IMR-90 (cell line): ENCODE measurements around the gene CYTH1. TPM values are rescaled to one million over a fixed set of nuclear protein-coding genes. Genes with fewer than 3 reads are reported as not detected.

ENCODE experiments used
- ATAC-seq: fragments of 200-7000 bp; cut with Tn5 transposase; 2 replicates; pipeline ENCODE4 v1.9.1; 2020; ENCODE audit warnings: low read depth, mild to moderate bottlenecking, moderate library complexity
- BruUV-seq: library from RNA; stranded (reverse); fragments of 400-500 nt; replicated peaks from 2 replicates; lab custom pipeline; 2021; lab: Mats Ljungman, UMichigan
- CTCF ChIA-PET: fragments of 300-600 bp; formaldehyde crosslinking; extraction: SDS; loops from one replicate; lab custom pipeline; 2021; ENCODE audit warnings: antibody characterized with exemption; lab: Yijun Ruan, JAX
- POLR2A ChIA-PET: fragments of 300-600 bp; sonication (Branson Sonifier 250); formaldehyde crosslinking; loops from one replicate; lab custom pipeline; 2022; ENCODE audit warnings: antibody characterized with exemption; ENCODE audit not compliant: unreplicated experiment; lab: Charles Lee
- DNase-seq: peaks from one replicate; pipeline ENCODE4 v3.0.0; 2013
- H2AFZ ChIP-seq: replicated peaks from 2 replicates; pipeline ENCODE3; 2013; ENCODE audit warnings: low read length, mild to moderate bottlenecking; ENCODE audit not compliant: poor library complexity
- H2AK5ac ChIP-seq: 2 replicates; pipeline ENCODE4 v1.6.1; 2013; ENCODE audit warnings: low read depth, low read length, inconsistent platforms
- H2AK9ac ChIP-seq: replicated peaks from 2 replicates; pipeline ENCODE3; 2013; ENCODE audit warnings: mild to moderate bottlenecking, low read depth, low read length, moderate library complexity; ENCODE audit not compliant: poor library complexity
- H2BK120ac ChIP-seq: 2 replicates; pipeline ENCODE4 v1.6.1; 2013; ENCODE audit warnings: low read depth, low read length, inconsistent platforms
- H2BK15ac ChIP-seq: 3 replicates; pipeline ENCODE4 v1.6.1; 2013; ENCODE audit warnings: low read depth, low read length, inconsistent platforms
- H2BK20ac ChIP-seq: 2 replicates; pipeline ENCODE4 v1.6.1; 2013; ENCODE audit warnings: low read depth, mild to moderate bottlenecking, inconsistent platforms, low read length, moderate library complexity
- H2BK5ac ChIP-seq: 2 replicates; pipeline ENCODE4 v1.6.1; 2013; ENCODE audit warnings: mild to moderate bottlenecking, low read depth, low read length, inconsistent platforms; ENCODE audit not compliant: poor library complexity, severe bottlenecking
- H3K14ac ChIP-seq: replicated peaks from 2 replicates; pipeline ENCODE4 v1.6.1; 2013; ENCODE audit warnings: low read depth, low read length, inconsistent platforms
- H3K18ac ChIP-seq: 2 replicates; pipeline ENCODE4 v1.6.1; 2013; ENCODE audit warnings: low read depth, low read length, control low read depth
- H3K23ac ChIP-seq: 2 replicates; pipeline ENCODE4 v1.6.1; 2013; ENCODE audit warnings: low read depth, low read length, inconsistent platforms
- H3K27ac ChIP-seq: 2 replicates; pipeline ENCODE4 v1.5.1; 2013; ENCODE audit warnings: mild to moderate bottlenecking, control low read depth, low read length; ENCODE audit not compliant: insufficient read depth
- H3K27me3 ChIP-seq: 2 replicates; pipeline ENCODE4 v1.6.1; 2013; ENCODE audit warnings: low read length; ENCODE audit not compliant: control insufficient read depth, insufficient read depth
- H3K36me3 ChIP-seq: 2 replicates; pipeline ENCODE4 v1.6.1; 2013; ENCODE audit warnings: low read length, mixed read lengths; ENCODE audit not compliant: control insufficient read depth, insufficient read depth
- H3K4ac ChIP-seq: 2 replicates; pipeline ENCODE4 v1.6.1; 2013; ENCODE audit warnings: low read depth, low read length, inconsistent platforms
- H3K4me1 ChIP-seq: 2 replicates; pipeline ENCODE4 v1.6.1; 2013; ENCODE audit warnings: low read length, mixed read lengths; ENCODE audit not compliant: control insufficient read depth, insufficient read depth
- H3K4me2 ChIP-seq: 2 replicates; pipeline ENCODE4 v1.6.1; 2013; ENCODE audit warnings: low read depth, mild to moderate bottlenecking, control low read depth, low read length, moderate library complexity
- H3K4me3 ChIP-seq: 2 replicates; pipeline ENCODE4 v1.5.1; 2013; ENCODE audit warnings: low read depth, mild to moderate bottlenecking, control low read depth, low read length, moderate library complexity; ENCODE audit not compliant: insufficient read depth
- H3K56ac ChIP-seq: 2 replicates; pipeline ENCODE4 v1.6.1; 2013; ENCODE audit warnings: low read length, inconsistent platforms; ENCODE audit not compliant: insufficient read depth; ENCODE audit errors: extremely low read depth
- H3K79me1 ChIP-seq, 2 experiments: 2 replicates each; pipeline ENCODE4 v1.6.1; 2013; ENCODE audit warnings: low read length in 2 of 2, inconsistent platforms in 1 of 2, low read depth in 1 of 2
- H3K9ac ChIP-seq: 2 replicates; pipeline ENCODE4 v1.6.1; 2013; ENCODE audit warnings: low read depth, low read length, control low read depth
- H3K9me1 ChIP-seq: 2 replicates; pipeline ENCODE4 v1.6.1; 2013; ENCODE audit warnings: low read length, inconsistent platforms; ENCODE audit not compliant: insufficient read depth
- H3K9me3 ChIP-seq: 2 replicates; pipeline ENCODE4 v1.6.1; 2013; ENCODE audit warnings: low read length; ENCODE audit not compliant: control insufficient read depth, insufficient read depth
- H4K20me1 ChIP-seq: 2 replicates; pipeline ENCODE4 v1.6.1; 2013; ENCODE audit warnings: low read length, inconsistent platforms; ENCODE audit not compliant: insufficient read depth
- H4K5ac ChIP-seq: 2 replicates; pipeline ENCODE4 v1.6.1; 2013; ENCODE audit warnings: mild to moderate bottlenecking, low read depth, low read length, control low read depth
- H4K8ac ChIP-seq, 2 experiments: 2 replicates each; pipeline ENCODE4 v1.6.1; 2013; ENCODE audit warnings: low read depth in 2 of 2, low read length in 2 of 2, control low read depth in 1 of 2, inconsistent platforms in 1 of 2
- H4K91ac ChIP-seq: 2 replicates; pipeline ENCODE4 v1.6.1; 2013; ENCODE audit warnings: low read depth, low read length, inconsistent platforms; ENCODE audit not compliant: insufficient read depth
- BHLHE40 ChIP-seq: fragments of 150-350 bp; IDR thresholded peaks from 2 replicates; pipeline ENCODE4 v1.6.1; 2016; ENCODE audit warnings: mild to moderate bottlenecking, low read depth, low read length
- CHD1 ChIP-seq: IDR thresholded peaks from 2 replicates; pipeline ENCODE4 v1.6.1; 2012; ENCODE audit warnings: low read depth, low read length, improper control_type of control experiment
- CTCF ChIP-seq: conservative IDR thresholded peaks from 2 replicates; pipeline ENCODE4 v1.5.1; 2012; ENCODE audit warnings: mild to moderate bottlenecking, low read depth, low read length, improper control_type of control experiment
- ELK1 ChIP-seq: fragments of 150-350 bp; IDR thresholded peaks from 2 replicates; pipeline ENCODE4 v1.6.1; 2016; ENCODE audit warnings: low read depth, mild to moderate bottlenecking, low read length, moderate library complexity, borderline replicate concordance
- MAFK ChIP-seq: IDR thresholded peaks from 2 replicates; pipeline ENCODE4 v1.6.1; 2012; ENCODE audit warnings: low read depth, low read length, improper control_type of control experiment
- MAZ ChIP-seq: IDR thresholded peaks from 2 replicates; pipeline ENCODE4 v1.6.1; 2012; ENCODE audit warnings: low read depth, mild to moderate bottlenecking, low read length, improper control_type of control experiment, moderate library complexity, borderline replicate concordance
- MXI1 ChIP-seq: IDR thresholded peaks from 2 replicates; pipeline ENCODE4 v1.6.1; 2012; ENCODE audit warnings: low read depth, mild to moderate bottlenecking, low read length, moderate library complexity, borderline replicate concordance
- NFE2L2 ChIP-seq: fragments of 150-350 bp; IDR thresholded peaks from 2 replicates; pipeline ENCODE4 v1.6.1; 2016; ENCODE audit warnings: low read depth, mild to moderate bottlenecking, low read length
- POLR2A ChIP-seq: IDR thresholded peaks from 2 replicates; pipeline ENCODE4 v1.6.1; 2012; ENCODE audit warnings: mild to moderate bottlenecking, low read depth, low read length
- RAD21 ChIP-seq: IDR thresholded peaks from 2 replicates; pipeline ENCODE4 v1.6.1; 2012; ENCODE audit warnings: low read length, improper control_type of control experiment
- RCOR1 ChIP-seq: IDR thresholded peaks from 2 replicates; pipeline ENCODE4 v1.6.1; 2012; ENCODE audit warnings: mild to moderate bottlenecking, low read length, improper control_type of control experiment; ENCODE audit not compliant: insufficient replicate concordance
- RFX5 ChIP-seq: IDR thresholded peaks from 2 replicates; pipeline ENCODE4 v1.8.0; 2012; ENCODE audit warnings: low read depth, mild to moderate bottlenecking, low read length, moderate library complexity
- SMC3 ChIP-seq: fragments of 150-350 bp; IDR thresholded peaks from 2 replicates; pipeline ENCODE4 v1.6.1; 2016; ENCODE audit warnings: low read depth, mild to moderate bottlenecking, antibody characterized with exemption, low read length, moderate library complexity
- USF2 ChIP-seq: fragments of 150-350 bp; IDR thresholded peaks from 2 replicates; pipeline ENCODE4 v1.6.1; 2017; ENCODE audit warnings: mild to moderate bottlenecking, antibody characterized with exemption, low read length, low read depth
- WGBS, 2 experiments: methylation state at CpG; one replicate each; pipeline versions ENCODE4 v1.1.5 to v1.1.7; 2013; ENCODE audit warnings: missing lambda C conversion rate in 2 of 2; ENCODE audit not compliant: insufficient read length in 1 of 2; ENCODE audit errors: extremely low coverage in 2 of 2; 5-methylcytosine and 5-hydroxymethylcytosine counted together
- dilution Hi-C: fragments of 300-500 bp; cut with HindIII; formaldehyde crosslinking; loops from one replicate; pipeline ENCODE4 v1.14.3; 2018; ENCODE audit warnings: low sequenced_read_pairs; ENCODE audit not compliant: unreplicated experiment
- in situ Hi-C: fragments of 300-500 bp; cut with MboI; formaldehyde crosslinking; loops from 3 replicates; pipeline ENCODE4 v1.14.3; 2019; ENCODE audit warnings: low sequenced_read_pairs, inconsistent platforms, mixed read lengths
- intact Hi-C: fragments of 100-400 bp; cut with micrococcal nuclease; formaldehyde crosslinking; loops from 2 replicates; pipeline ENCODE4 v1.10.0; 2022
- polyA plus RNA-seq, 3 experiments: library from polyadenylated mRNA; depleted of rRNA; stranded (reverse); fragments of >200 nt; gene quantifications; 2 replicates each; pipeline ENCODE4 v1.2.3, GENCODE V29; 2012; ENCODE audit warnings: low replicate concordance in 1 of 3
- total RNA-seq: library from RNA; depleted of rRNA; stranded (reverse); fragments of >200 nt; gene quantifications from 2 replicates; pipeline ENCODE4 v1.2.3, GENCODE V29; 2012

The CYTH1 gene
- total and polyA plus RNA-seq, 2 of the 4 experiments (the other 2 are of a cell fraction), result 7.9 to 12.4 TPM

GRCh38 chr17:78669975-78670518 is 112.0 kb downstream of the CYTH1 start:
- Histone ChIP-seq H3K56ac (no peak overlapping the region), H3K9me1 (peaks cover 7% of the 10 kb centered on the region), H2AFZ (no peak overlapping the region), H2BK15ac (no peak overlapping the region), H3K4me3 (no peak overlapping the region), H3K23ac (no peak overlapping the region), H4K8ac (no peak overlapping the region), H3K18ac (no peak overlapping the region), H3K4me2 (no peak overlapping the region), H2AK9ac (no peak overlapping the region), H3K4ac (no peak overlapping the region), H3K27me3 (no peaks in the 10 kb centered on the region), H3K27ac (no peak overlapping the region), H3K36me3 (peaks cover 3% of the 10 kb centered on the region; the same call in 1 of the 2 replicates), H2BK5ac (no peak overlapping the region), H3K4me1 (peaks cover 4% of the 10 kb centered on the region; the same call in 1 of the 2 replicates), H4K5ac (no peak overlapping the region), H4K20me1 (no peaks in the 10 kb centered on the region), H3K9ac (no peak overlapping the region), H4K91ac (no peak overlapping the region), H2BK20ac (no peak overlapping the region), H2AK5ac (no peak overlapping the region), H3K9me3 (no peaks in the 10 kb centered on the region), H3K14ac (no peak overlapping the region), H3K79me1 (no peaks in the 10 kb centered on the region), H2BK120ac (no peak overlapping the region)
- WGBS, 2 experiments, result 90% methylated on average over 6 of the region's 23 CpGs; no CpG with 5 or more reads in 1 of the 2 experiments
- dilution Hi-C loops, result no loop called here
- POLR2A ChIA-PET, result no interaction called here
- in situ Hi-C loops, result no loop called here
- BruUV-seq, result no TSS peak
- ATAC-seq, result no peak
- no peak for TF ChIP-seq MAZ
- no peak for TF ChIP-seq NFE2L2
- no peak for TF ChIP-seq CHD1
- TF ChIP-seq USF2, result no peak
- TF ChIP-seq RAD21, result no peak
- no peak for TF ChIP-seq SMC3
- no peak for TF ChIP-seq CTCF
- TF ChIP-seq RFX5, result no peak
- no peak for TF ChIP-seq MXI1
- TF ChIP-seq RCOR1, result no peak
- no peak for TF ChIP-seq BHLHE40
- TF ChIP-seq ELK1, result no peak
- no peak for TF ChIP-seq MAFK
- no peak for TF ChIP-seq POLR2A
- CTCF ChIA-PET, result no interaction called here
- DNase-seq, result no peak
- intact Hi-C loops, result no loop called here
